Sigmoid colon (tissue), 4 donors: ENCODE measurements around the gene LMO7.

Experiments used
- POLR2A ChIP-seq, 2 donors: fragments of 450-650 bp; IDR thresholded peaks; one replicate each; pipeline ENCODE4 v1.6.1; 2016; ENCODE audit warnings: antibody characterized with exemption in 2 of 2, mild to moderate bottlenecking in 2 of 2, moderate library complexity in 2 of 2
- POLR2AphosphoS5 ChIP-seq, 4 donors: sonication (generic); formaldehyde crosslinking; IDR thresholded peaks; one replicate each; pipeline ENCODE4 v1.6.1; 2017; ENCODE audit warnings: antibody characterized with exemption in 4 of 4

DNA sequence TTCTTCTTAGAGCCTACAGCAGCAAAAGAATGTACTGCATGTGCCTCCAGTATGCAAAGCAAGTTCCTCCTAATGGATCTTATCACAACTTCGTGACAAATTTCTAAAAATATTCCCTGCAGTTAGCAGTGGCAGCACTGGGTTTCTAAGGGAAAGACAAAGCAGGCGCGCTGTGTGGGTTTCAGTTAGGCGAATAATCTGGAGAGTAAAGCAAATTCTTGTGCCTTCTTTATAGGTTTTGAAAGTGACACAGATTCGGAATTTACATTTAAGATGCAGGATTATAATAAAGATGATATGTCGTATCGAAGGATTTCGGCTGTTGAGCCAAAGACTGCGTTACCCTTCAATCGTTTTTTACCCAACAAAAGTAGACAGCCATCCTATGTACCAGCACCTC is 167.9 kb downstream of the LMO7 start:
- TF ChIP-seq POLR2A (IDR thresholded peaks at IDR 0.05) (no peak), POLR2AphosphoS5 (IDR thresholded peaks at IDR 0.05) (no peak)
